CD1c-positive myeloid dendritic cell (primary cell): ENCODE measurements around the gene GAPDHS.

Experiments used
- DNase-seq: peaks from one replicate; pipeline ENCODE4 v3.0.0-alpha.2; 2016; ENCODE audit errors: extremely low spot score

GAPDHS gene

DNA sequence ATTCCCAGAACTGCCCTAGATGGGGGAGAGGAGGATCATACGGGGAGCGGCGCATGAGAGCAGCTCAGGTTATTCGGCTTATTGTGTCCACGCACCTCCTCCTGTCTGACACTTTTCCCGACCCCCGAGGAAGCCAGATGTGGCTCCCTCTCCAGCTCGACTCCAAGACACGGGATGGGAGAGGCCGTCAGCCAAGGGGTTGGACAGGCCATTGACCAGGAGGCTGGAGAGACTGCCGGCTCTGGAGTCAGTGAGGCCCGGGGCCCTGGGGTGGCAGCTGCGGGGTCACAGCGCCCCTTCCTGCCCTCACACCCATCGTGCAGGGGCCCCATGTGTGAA, 22.7 kb upstream of the GAPDHS start:
- no peak for DNase-seq

DNA sequence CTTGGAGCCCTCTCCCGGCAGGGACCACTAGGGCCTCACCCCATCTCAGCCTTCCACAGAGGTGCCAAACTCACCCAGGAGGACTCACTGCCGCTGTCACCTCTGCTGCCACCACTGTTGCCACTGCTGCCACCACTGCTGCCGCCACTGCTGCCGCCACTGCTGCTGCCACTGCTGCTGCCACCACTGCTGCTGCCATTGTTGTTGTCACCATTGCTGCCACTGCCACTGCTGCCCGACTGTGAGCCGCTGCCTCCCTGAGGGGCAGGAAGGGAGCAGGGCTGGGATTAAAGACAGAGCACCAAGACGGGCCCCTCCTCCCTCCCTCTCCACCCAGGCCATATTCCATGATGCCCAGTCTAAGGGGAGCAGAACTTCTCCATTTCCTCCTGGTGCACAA, 21.9 kb upstream of the GAPDHS start:
- no peak for DNase-seq

DNA sequence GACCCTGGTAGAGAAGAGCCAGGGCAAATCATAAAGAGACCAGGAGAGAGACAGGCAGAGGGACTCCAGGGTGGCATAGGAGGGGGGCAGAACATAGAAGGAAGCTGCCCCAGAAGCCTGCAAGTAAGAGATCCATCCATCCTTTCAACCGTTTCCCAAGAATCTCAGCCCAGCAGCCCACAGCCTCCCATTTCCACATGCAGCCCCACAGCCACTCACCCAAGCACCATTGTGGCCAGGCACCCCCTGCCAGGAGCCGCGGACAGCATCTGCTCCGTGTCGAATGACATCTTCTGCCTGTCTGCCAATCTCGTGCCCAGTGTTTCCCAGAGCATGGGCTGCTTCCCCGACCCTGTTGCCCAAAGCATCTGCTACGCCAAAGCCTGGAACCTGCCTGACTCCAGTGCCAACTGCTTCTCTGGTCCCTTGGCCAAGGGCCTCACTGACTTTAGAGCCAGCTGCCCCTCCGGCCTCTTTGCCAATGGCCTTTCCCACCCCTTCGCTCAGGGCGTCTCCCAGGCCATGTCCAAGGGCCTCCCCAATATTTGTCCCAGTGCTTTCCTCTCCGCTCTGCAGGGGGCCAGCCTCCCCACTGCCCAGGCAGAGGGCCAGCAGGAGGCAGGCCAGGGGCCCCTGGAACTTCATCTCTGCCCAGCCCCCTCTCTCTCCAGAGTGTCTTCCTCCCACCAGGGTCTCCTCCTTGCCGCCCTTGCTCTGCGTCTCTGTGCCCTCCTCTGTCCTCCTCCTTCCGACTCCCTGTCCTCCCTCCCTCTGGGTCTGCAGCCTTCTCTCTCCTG, 20.2 kb upstream of the GAPDHS start:
- DNase-seq: no peak

DNA sequence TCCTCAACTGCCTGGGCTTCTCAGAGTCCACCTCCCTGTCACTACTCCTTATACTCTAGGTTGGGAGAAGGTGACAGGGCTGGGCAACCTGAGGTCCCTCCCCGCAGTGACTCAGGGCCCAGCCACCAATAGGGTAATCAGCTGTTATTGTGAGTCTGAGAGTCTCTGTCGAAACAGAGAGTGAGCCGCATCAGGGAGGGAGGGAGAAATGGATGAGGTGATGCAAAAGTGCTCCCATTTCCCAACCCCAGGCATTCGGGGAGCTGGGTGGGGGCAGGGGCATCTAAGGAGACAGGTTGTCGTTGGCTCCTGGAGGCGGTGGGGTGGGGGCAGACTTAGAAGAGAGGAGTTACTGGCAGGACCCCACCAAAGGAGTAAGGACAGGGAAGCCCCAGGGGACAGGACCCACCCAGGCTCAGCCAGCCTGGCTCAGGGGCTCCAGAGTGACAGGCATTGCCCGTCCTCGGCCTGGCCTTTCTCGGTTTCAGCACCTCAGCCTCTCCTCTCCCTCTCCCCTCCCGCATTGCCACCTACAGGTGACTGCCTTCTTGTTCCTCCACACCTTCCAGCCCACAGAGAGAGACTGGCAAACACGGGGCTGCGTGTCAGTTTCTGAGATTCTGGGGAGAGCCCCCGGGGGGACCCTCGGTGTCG, 19.5 kb upstream of the GAPDHS start, which contains the start of gene DMKN:
Gene DMKN, minus strand, starts transcription at position 22 of the 654 bp plus-strand sequence. CDS start 174 bp downstream, outside the sequence.
- DNase-seq: no peak

DNA sequence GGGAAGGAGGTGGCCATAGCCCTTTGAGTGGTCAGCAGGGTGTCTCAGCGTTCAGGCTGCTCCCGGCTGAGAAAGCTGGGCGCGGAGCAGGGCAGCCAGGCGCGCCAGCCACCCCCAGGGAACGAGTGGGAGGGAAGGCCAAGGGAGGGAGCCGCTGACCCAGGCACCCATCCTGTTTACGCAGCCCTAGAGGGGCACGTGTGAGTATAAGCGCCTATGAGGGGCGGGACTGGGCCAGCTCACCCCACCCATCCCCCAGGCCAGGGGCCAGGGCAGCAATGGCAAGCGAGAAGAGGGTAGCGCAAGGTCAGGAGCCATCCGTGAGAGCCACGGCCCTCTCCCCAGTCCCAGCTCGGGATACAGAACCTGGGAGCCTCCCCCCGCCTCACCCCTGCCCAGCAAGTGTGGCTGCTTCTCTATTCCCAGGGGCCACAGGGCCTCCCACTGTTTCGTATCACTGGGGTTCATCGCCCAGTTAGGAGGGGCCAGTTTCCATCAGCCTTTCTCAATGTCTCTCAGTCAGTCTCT, 18.9 kb upstream of the GAPDHS start:
- DNase-seq: no peak

DNA sequence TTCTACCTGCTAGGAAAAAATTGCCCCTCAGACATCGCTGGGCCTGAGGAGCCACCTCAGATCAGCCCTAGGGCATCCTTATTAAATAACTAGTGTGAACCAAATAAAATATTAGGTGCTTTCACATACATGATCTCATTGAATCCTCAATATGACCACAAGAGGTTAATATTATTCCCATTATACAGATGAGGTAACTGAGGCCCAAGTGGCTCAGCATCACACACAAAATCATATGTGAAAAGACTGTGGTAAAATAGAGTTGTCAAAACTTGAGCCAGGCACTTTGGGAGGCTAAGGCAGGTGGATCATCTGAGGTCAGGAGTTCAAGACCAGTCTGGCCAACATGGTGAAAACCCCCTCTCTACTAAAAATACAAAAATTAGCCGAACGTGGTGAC, 16.9 kb upstream of the GAPDHS start:
- no peak for DNase-seq

DNA sequence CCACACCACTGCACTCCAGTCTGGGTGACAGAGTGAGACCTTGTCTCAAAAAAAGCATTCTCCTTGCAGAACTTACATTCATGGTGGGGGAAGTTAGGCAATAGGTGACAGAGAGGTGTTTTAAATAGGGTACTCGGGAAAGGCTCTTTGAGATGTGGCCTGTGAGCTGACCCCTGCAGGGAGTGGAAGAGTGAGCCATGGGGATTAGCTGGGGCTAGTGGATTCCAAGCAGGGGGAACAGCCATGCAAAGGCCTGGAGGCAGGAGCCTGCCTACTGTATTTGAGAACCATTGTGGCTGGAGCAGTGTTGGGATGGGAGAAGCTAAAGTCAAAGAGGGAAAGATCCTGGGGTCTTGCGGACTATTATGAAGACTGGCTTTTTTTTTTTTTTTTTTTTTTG, 15.9 kb upstream of the GAPDHS start:
- no peak for DNase-seq

DNA sequence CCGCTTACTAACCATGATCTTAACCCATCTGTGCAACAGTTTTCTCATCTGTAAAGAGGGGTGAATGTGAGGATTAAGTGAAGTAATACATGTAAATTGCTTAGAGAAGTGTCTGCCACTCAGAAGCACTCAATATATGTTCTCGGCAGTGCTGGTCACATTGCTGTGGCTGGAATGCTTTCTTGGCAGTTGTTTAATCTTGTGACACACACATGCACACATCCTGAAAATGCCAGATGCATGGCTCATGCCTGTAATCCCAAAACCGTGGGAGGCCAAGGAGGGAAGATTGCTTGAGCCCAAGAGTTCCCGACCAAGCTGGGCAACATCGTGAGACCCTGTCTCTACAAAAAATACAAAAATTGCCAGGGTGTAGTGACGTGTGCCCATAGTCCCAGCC, 14.9 kb upstream of the GAPDHS start:
- no peak for DNase-seq

DNA sequence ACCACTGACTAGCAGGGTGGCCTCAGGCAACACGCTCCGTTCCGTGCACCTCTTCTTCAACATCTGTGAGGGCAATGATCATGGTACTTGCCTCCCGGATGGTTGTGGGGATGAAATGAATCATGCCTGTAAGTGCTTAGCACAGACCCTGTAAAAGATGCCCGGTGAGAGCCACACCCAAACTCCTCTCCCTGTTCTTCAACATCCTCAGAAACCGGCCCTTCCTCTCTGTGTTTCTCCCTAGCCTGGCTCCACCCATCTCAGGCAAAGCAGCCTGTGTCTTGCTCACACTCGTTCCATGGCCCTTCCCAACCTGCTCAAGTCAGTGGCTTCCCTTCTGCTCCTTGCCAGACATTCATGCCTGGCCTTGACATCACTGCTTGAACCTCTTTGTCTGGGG, 14.0 kb upstream of the GAPDHS start:
- DNase-seq: no peak

DNA sequence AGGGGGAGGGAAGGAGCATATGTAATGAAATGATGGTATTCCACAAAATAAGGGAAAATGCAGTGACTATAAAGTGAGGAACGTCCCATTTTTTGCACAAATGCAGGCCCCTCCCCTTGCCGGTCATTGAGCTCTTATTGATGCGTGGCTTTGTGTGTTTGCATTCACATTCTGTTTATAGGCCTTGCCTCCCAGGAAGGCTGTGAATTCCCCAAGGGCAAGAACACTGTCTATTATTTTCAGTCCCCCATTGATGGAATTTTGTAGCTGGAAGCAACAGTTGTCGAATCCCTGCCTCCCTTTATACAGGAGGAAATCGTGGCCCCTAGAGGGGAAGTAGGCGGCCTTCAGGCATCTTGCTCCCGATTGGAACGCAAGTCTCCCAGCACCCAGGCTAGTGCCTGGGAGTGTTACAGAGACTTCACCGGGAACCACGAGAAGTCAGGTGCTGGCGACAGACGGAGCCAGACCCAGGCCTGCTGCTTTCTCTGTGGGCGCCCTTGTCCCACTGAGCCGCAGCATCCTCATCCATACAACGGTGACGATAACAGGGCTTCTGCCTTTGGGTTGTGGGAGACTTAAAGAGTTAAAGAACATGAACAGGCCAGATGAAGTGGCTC, 12.0 kb upstream of the GAPDHS start:
- no peak for DNase-seq

DNA sequence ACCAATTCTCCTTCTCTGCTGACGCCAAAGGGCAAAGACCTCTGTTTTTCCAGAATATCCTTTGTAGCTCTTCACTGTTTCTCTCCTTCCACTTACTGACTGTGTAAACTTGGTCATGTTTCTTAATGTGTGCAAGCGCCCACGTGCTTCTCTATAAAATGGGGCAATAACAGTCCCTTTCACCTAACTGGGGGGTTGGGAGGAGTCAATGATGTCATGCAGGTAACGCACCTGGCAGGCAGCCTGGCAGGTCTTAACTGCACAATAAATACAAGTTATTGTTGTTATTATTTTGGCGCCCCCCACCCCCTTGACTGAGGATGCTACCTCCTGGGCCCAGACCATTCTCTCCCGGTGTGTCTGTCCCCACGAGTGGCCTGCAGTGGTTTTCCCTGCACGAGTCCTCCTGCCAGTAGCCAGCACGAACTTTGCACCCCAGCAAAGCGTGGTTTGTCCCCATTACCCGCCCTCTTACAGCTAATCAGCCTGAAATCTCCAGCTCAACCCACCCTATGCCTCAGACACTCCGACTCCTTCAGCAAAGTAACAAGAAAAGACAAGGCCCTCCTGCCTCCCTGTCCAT, 10.4 kb upstream of the GAPDHS start:
- DNase-seq: no peak

DNA sequence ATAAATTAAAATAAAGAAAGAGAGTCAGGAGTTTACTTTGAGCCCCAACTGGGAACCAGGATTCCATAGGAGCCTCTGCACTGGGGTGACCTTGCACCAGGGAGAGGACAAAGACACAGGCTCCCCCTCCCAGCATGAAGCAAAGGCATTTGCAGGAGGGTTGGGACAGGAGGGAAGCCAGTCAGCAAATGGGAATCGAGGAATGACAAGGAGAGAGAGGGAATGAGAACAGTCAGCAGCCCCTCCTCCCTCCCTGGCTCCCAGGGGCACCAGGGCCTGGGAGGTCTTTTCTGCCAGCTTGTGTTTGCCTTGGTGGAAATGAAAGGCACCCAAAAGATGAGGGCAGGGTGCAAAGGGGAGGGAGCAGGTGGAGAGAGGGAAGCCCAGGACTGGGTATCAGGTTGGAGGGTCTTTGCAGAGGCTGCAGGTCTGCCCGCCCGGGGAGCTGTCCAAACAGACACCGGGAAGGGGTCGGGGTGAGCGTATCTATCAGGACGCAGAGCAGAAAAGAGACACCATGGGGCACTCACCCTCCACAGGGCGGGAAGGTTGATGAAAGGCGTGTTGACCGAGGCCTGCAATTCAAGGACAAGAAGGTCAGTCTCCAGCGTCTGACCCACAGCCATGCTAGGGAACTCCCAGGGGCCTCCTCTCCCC, 8.9 kb upstream of the GAPDHS start:
- DNase-seq: no peak

DNA sequence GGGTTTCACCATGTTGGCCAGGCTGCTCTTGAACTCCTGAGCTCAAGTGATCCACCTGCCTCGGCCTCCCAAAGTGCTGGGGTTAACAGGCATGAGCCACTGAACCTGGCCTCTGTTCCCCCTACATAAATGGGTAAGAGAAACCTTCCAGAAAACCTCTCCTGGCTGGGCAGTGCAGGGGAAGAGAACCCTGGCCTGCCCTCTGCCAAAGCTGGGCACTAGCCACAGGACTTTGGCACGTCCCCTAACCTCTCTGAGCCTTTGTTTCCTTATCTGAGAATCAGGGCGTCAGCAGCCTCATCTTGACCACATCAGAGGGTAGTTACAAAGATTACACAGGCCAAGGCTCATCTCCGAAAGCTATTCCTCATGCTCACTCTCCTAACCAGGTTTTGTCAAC, 7.4 kb upstream of the GAPDHS start:
- no peak for DNase-seq

DNA sequence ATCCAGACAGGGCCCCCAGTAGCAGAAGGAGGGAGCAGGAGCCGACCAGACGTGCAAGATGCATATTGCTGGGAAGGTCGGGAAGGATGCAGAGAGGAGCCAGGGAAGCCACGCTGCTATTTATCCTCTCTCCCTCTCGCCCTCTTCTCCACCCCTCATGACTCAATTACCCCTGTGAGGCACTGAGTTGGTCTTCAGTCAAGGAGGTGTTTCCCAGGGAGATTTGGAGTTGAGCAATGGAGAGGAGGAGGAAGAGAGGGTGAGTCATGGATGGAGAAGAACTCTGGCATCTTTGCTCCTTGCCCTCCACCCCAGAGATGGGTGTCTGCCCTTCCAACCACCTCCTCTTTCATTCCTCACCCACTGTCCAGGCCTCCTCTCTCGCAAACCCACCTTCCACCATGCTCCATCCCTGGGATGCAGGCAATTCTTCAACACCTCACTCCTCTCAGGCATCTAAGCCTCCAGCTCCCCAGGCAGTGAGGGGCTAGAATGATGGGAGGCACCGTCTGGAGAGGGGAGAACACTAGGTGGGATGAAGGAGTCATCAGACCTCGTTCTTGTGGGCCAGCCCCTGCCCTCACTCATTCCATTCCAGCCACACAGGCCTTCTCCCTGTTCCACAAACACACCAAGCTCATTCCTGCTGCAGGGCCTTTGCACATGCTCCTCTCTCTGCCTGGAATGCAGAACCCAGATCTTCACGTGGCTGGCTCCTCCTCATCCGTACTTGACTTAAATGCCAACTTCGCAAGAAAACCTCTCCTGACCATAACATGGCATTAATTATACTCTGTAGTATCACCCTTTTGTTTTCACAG, 4.8 kb upstream of the GAPDHS start, which contains the start of gene SBSN:
Gene SBSN, minus strand, starts transcription at position 94 of the 821 bp plus-strand sequence. Its CDS starts 30 bp downstream, at position 64.
- no peak for DNase-seq

DNA sequence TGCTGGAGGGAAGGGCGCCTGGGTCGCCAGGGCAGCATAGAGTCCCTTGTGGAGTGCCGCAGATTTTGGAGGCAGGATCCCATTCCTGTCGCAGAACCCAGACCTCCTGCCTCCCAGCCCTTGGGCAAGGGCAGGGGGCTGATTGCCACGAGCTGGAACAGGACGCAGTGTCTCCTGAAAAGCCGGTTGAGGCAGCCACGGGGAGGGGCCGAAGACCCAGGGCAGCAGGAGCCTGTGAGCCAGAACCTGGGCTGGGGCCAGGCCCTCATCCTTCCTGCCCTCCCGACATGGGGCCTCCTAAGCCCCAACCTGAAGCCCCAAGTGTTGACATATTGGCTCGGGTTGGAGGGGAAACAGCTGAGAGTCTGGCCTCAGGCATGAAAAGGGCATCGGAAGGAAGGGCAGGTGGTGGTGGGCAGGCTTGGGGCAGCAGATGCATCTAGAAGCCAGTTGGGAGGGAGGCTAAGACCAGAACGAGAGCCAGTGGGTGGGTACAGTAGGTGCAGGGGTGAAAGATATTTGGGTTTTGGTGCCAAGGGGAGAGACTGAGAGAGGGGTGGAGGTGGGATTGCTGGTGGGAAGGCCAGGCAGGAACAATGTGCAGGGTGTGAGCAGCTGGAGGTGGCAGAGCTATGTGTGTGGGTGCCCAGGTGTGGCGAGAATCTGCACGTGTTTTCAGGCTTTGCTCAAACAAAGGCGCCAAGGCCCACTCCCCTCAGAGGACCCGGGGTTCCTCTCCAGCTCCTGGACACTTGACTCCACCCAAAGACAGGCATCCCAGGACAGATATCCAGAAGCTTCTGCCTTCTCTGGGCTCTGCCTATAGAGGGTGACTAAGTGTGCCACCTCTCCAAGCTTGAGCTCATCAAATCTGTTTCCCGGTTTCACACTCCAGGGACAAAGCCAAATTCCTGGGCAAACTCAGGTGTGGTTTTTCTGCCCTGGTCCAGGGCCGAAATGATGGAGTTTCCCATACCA, 3.7 kb upstream of the GAPDHS start:
- no peak for DNase-seq

DNA sequence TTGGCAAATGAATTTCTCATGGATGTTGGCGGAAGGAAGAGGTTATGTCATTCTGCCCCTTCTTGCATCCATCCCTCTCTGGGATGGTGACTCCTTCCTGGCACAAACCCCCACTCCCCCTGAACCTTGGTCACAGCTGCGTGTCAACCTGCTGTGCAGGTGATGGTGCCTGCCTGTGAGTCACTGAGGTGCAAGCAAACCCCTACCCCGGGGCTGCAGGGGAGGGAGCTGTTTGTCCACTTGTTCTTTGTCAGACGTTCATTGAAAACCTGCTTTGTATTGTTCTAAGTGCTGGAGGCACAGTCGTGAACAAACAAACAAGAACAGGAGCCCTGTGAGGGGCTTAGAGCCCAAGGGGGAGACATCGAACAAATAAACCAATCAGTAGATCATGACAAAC, 2.0 kb upstream of the GAPDHS start:
- no peak for DNase-seq

DNA sequence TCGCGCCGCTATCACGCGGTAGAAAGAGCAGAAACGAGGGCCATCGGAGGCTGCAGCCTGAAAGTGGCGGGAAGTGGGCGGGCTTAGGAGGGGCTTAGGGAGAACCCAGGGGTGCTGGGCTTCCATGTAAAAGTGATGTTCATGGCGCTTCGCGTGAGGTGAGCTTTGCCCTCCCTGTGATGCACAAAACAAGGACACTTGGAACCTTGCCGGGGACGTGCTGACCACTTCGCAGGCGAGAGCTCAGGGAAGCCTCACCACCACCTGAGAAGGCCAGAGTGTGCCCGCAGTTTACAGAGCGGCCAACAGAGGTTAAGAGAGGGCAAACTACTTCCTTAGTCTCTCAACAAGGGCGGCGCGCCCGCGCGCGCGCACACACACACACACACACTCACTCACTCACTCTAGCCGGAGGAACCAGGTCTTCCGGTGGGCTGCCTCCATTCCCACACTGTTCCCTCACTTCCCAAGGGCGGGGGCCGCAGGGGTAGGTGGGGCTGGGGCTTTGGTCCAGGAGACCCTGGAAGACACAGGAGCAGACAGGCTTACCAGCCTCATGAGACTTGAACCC, 651 bp downstream of the GAPDHS start:
- DNase-seq: peak; percentile 39

DNA sequence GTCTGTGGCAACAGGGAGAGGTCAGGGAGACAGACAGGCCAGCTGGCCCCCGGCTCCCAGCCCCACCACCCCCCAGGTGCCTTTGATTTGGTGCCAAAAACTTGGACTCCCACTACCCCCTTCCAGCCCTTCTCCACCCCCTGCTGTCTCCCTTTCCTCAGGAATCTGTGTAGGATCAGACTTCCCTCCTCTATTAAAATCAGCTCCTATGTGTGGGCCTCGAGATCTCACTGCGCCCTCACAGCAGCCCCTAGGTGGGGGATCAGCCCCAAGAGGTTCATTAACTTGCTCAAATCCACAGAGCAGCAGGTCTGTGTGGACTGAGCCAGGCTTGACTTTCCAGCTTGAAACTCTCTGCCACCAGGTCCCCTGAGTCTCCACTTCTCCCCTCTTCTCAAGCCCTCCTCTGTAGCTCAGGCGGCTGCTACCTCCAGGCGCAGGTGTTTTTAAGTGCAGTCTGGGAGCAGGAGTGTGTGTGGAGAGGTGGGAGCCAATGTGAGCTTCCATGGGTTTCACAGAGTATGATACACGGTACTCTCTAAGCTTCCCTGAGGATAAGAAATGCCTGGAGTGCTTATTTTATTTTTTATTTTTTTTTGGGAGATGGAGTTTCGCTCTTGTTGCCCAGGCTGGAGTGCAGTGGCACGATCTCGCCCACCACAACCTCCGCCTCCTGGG, 1.7 kb downstream of the GAPDHS start:
- no peak for DNase-seq

DNA sequence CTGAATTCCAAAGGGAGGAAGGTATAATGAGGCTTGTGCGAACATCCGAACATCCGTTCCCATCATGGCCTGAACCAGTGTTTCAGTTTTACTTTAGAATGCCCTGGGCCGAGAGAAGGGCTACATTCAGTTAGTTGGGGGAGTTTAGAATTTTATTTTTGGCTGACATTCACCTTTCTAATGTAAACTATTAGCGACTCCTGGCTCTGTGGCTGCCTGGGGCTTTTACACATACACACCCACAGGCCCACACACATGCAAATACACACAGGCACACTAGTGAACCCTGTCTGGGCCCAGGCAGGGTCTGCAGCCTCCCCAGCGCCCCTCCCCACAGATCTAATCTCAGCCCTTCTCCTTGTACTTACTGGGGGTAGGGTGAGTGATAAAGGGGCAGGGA, 6.1 kb downstream of the GAPDHS start:
- DNase-seq: no peak
